ENCODE results near the gene RDH16.
"Not testable (repeated sequence)": the region's sequence is repeated elsewhere in the genome, so short reads cannot be mapped to it uniquely, and the experiment has no call there.

DNA sequence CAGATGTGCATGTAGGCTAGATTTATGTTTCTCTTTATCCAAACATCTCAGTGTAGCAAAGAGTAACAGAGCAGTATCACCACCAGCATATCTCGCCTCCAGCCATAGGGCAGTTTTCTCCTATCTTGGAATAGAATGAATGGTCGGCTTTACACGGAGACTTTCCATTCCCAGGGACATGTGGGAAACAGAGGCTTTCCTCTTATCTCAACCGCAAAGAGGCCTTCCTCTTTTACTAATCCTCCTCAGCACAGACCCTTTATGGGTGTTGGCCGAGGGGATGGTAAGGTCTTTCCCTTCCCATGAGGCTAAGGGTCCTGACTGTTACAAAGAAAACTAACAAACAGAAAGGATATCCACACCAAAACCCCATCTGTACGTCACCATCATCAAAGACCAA, 11.5 kb upstream of the RDH16 start:
- not testable (repeated sequence) for TF ChIP-seq POLR2A (IDR thresholded peaks at IDR 0.05)
- TF ChIP-seq, protein P1, sequence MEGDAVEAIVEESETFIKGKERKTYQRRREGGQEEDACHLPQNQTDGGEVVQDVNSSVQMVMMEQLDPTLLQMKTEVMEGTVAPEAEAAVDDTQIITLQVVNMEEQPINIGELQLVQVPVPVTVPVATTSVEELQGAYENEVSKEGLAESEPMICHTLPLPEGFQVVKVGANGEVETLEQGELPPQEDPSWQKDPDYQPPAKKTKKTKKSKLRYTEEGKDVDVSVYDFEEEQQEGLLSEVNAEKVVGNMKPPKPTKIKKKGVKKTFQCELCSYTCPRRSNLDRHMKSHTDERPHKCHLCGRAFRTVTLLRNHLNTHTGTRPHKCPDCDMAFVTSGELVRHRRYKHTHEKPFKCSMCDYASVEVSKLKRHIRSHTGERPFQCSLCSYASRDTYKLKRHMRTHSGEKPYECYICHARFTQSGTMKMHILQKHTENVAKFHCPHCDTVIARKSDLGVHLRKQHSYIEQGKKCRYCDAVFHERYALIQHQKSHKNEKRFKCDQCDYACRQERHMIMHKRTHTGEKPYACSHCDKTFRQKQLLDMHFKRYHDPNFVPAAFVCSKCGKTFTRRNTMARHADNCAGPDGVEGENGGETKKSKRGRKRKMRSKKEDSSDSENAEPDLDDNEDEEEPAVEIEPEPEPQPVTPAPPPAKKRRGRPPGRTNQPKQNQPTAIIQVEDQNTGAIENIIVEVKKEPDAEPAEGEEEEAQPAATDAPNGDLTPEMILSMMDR (IDR thresholded peaks at IDR 0.05): not testable (repeated sequence)
